GM12874 (cell line): Measurements from ENCODE around the gene HIVEP3.

Experiments
- TF ChIP-seq, protein P1 (sequence below): IDR thresholded peaks from 2 replicates; pipeline ENCODE4 v1.5.1; 2011; ENCODE audit warnings: low read depth, mild to moderate bottlenecking, control low read depth, low read length, moderate library complexity; ENCODE audit not compliant: insufficient read depth

HIVEP3 gene

DNA sequence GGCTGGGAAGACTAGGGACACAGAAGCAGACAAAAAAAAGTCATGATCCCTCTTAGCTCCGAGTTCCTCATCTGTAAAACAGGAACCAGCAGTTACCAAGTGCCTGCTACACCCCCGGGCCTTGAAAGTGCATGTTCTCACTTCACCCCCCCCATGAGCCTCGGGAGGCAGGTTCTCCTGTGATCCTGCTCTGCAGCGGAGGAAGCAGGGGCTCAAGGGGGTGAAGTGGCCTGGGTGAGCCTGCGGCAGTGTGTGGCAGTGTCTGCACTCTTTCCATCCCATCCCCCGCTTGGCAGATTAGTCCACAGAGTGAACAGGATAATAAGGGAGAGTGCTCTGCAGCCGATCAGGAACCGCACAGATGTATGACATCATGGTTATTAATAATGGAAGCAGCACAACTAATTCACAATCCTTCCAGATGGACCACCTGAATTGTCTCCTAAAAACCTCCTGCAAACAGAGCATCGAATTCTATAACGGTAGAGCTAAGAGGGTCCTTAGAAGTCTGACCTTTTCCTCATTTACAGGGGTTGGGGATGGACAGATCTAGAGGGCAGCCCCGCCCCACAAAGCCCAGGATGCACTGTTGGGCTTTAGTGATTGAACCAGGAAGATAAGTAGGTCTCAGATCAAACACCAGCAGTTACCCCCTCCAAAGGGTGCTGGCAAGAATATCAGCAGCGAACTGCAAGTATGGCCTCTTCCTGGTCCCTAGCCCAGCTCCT is 260.1 kb downstream of the HIVEP3 start:
- TF ChIP-seq, protein P1, sequence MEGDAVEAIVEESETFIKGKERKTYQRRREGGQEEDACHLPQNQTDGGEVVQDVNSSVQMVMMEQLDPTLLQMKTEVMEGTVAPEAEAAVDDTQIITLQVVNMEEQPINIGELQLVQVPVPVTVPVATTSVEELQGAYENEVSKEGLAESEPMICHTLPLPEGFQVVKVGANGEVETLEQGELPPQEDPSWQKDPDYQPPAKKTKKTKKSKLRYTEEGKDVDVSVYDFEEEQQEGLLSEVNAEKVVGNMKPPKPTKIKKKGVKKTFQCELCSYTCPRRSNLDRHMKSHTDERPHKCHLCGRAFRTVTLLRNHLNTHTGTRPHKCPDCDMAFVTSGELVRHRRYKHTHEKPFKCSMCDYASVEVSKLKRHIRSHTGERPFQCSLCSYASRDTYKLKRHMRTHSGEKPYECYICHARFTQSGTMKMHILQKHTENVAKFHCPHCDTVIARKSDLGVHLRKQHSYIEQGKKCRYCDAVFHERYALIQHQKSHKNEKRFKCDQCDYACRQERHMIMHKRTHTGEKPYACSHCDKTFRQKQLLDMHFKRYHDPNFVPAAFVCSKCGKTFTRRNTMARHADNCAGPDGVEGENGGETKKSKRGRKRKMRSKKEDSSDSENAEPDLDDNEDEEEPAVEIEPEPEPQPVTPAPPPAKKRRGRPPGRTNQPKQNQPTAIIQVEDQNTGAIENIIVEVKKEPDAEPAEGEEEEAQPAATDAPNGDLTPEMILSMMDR: no peak

DNA sequence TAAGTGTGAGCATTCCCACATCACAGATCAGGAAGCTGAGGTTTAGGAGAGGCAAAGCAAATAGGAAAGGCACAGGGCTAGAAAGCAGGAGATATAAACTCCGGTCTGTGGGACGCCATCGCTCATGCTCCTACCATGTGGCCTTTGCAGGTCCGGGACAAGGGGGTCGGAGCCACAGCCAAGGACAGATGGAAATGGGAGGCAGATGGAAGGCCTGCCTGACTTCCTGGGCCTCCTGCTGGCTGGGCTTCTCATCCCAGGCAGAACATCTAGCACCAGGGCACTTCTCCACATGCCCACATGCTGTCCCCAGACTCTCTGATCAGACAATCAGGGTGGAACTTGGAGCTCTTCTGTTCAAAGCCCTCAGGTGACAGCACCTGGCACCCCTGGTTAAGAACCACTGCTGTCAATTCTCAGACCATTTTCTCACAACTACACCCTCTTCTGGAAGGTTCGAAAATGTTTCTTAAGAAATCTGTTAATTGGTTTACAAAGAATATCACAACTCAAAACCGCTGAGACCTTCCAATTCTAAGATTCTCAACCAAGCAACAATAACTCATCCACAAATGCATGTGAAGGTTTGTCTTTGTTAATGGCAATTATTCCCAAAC is 260.9 kb downstream of the HIVEP3 start:
- TF ChIP-seq, protein P1: no peak

DNA sequence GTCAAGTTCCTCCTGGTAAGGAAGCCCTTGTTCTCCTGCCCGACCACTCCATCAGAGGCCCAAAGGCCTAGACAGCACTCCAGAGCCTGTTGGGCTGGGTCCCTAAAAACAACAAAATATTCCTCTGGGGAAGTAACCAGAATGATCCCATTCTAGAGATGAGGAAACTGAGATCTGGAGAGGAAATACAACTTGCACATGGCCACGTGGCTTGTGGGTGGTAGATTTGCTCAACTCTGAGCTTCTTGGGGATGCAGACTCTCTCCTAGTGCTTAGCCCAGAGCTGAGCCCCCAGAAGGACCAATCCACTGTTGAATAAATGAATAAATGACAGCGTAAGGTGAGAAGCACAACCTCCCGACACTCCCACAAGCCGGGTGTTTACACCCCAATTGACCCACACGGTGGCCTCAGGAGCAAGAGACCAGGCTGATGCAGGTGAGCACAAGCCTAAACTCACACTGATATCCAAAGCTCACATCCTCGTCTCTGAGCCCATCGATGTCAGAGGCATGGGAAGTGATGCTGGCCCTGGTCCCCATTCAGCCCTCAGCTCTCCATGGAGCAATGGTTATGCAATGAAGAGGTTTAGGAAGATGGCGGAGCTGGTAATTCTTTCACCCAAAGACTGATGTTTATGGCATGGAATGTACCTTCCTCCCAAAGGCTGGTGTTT is 261.8 kb downstream of the HIVEP3 start:
- TF ChIP-seq, protein P1: no peak

DNA sequence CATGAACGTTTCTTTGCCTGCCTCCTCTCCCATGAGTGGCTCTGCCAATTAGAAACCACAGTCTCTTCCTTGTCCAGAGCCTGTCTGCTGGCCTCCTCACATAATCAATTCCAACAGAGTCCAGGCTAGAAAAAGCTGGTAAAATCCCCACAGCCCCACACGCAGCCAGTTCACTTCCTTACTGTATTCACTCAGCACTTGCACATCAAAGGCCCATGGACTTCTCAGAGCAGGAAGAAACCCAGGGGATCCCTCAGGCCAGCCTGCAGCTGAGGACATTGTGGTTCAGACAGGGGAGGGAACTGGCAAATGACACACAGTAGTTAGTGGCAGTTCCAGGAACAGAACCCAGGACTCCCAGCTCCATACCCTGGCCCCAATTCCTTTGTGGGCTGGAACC is 262.7 kb downstream of the HIVEP3 start:
- TF ChIP-seq, protein P1: no peak

DNA sequence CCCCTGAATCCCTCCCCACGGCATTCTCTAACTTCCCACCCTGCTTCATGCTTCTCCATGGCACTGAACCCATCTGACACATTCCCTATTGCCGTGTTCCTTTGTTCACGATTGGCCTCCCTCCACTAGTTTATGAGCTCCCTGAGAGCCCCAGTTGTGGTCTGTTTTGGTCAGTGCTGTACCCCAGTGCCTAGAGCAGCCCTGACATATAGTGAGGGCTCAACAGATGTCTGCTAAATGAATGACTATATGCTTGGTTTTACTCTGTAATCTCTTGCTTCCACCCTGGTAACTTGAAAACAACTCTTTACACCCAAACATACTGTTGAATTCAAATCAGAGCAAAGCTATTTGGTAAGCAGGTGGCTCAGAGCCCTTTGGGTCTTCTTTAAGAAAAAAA is 263.1 kb downstream of the HIVEP3 start:
- TF ChIP-seq, protein P1: no peak

DNA sequence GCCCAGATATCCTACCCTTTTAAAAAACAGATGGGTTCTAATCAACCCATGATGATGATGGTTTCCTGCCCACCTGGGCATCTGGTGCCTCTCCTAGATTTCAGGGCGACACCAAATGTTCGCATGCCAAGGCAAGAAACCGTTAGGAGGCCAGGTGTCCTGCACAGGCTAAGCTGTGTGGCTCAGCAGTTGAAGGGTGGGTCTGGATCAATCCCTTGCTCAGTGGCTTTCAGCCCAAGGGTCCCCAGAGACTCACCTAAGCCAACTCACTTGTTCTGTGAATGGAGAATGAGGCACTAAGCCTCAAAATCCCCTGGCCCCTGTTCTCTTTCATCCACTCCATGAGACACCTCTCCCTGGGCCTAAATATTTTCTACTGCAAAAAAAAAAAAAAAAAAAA is 265.1 kb downstream of the HIVEP3 start:
- TF ChIP-seq, protein P1: no peak
